DMS153 treated with DMSO at 0.1 percent for 48 hours (cell line): ENCODE results near the gene CSF2RB.

Experiments
- DNase-seq: peaks from one replicate; lab custom pipeline; 2025; ENCODE audit not compliant: unreplicated experiment; lab: John Stamatoyannopoulos, UW

Gene CSF2RB

DNA sequence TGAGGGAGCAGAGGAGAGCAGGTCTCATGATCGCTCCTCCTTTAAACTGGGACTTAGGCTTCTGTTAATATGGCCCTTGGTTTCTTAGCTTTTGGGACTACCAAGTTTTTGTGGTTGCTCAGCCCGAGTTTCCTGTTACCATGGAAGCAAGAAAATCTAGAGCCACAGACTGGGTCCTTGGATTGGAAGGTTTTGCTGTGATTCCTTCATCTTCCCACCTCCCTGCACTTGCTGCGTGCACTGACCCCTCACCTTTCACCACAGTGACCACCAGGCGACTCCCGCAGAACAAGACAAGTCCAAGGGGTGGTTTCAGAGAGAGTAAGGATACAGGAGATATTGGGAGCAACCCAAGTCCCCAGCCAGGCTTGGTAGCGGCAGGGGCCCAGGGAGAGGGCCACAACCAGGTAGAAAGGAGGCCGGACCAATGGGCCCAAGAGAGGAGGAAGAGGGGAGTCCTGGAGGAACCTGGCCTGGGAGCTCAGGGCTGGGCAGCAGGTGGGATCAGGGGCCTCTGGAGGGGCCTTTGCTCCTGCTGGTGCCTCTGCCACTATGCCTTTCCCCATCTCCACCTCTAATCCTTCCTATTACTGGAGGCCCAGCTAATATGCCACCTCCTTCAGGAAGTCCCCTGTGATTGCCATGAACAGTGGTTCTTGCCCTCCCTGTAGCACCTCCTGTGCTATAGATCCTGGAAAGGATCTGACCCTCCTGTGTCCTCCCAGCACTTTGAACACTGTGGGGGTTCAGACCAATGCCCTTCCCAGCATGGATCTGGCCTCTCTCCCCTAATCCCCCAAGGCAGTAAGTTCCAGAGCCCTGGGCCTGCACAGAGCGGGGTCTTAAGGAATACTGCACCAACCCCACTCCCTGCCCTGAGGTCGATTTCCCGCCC is 21.2 kb downstream of the CSF2RB start:
- no peak for DNase-seq

DNA sequence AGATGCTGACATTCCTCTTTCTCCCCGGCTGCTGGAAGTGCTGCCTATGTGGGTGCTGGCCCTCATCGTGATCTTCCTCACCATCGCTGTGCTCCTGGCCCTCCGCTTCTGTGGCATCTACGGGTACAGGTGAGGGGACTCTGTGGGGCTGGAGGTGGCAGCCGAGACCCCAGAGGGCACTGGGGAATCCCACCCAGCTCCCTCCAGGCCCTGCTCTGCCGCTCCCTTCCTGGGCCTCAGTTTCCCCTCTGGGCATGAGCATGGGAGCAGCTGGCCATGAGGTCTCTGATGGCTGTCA is 21.8 kb downstream of the CSF2RB start:
- no peak for DNase-seq

DNA sequence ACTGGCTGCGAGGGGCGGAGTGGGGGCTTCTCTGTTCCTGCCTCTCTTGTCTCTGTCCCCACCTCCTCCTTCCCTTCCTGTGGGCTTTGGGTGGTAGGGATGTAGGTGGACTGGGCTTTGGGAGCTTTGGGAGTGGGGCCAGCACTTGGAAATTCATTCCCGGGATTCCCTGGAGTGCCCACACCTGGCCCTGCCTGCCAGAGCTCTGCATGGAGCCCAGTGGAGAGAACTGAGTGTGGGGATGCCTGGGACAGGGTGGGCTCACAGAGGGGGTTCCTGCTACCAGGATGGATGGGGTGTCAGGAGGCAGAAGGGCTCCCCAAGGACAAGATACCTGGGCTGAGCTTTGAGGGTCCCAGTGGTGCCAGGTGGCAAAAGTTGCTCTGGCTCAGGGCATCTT is 22.3 kb downstream of the CSF2RB start:
- no peak for DNase-seq

DNA sequence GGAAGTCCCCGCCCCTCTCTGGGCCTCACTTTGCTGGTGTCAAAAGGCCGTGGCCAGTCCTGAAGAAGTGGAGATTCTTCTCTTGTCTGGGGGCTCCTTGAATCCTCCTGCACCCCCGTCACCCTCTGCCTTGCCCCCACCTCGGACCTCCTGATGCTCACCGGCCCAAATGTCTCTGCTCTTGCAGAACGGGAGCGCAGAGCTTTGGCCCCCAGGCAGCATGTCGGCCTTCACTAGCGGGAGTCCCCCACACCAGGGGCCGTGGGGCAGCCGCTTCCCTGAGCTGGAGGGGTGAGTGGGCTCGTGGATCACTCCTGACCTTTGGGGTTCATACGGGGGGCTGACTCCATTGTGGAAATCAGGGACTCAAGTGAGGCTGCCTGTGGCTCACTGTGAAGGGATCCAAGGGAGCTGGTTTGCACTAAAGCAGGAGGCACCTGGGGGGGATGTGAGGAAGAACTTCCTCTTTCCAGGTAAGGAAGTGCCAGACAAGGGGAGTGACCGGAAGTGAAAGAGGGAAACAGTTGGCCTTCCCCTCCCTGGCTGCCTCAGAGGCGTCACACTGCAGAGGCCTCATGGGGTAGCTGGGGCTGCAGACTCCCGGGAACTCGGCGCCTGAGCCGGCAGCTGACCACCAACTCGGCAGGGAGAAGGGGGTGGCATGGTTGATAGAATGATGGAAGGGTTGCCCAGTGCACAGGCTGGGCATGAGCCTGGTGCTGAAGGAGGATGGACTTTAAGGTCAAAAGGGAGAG is 23.1 kb downstream of the CSF2RB start:
- no peak for DNase-seq

DNA sequence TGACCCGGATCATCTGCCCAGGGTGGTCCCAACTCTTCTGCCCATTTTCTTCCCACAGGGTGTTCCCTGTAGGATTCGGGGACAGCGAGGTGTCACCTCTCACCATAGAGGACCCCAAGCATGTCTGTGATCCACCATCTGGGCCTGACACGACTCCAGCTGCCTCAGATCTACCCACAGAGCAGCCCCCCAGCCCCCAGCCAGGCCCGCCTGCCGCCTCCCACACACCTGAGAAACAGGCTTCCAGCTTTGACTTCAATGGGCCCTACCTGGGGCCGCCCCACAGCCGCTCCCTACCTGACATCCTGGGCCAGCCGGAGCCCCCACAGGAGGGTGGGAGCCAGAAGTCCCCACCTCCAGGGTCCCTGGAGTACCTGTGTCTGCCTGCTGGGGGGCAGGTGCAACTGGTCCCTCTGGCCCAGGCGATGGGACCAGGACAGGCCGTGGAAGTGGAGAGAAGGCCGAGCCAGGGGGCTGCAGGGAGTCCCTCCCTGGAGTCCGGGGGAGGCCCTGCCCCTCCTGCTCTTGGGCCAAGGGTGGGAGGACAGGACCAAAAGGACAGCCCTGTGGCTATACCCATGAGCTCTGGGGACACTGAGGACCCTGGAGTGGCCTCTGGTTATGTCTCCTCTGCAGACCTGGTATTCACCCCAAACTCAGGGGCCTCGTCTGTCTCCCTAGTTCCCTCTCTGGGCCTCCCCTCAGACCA is 24.0 kb downstream of the CSF2RB start:
- DNase-seq = no peak

DNA sequence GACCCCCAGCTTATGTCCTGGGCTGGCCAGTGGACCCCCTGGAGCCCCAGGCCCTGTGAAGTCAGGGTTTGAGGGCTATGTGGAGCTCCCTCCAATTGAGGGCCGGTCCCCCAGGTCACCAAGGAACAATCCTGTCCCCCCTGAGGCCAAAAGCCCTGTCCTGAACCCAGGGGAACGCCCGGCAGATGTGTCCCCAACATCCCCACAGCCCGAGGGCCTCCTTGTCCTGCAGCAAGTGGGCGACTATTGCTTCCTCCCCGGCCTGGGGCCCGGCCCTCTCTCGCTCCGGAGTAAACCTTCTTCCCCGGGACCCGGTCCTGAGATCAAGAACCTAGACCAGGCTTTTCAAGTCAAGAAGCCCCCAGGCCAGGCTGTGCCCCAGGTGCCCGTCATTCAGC is 24.6 kb downstream of the CSF2RB start:
- DNase-seq = no peak

DNA sequence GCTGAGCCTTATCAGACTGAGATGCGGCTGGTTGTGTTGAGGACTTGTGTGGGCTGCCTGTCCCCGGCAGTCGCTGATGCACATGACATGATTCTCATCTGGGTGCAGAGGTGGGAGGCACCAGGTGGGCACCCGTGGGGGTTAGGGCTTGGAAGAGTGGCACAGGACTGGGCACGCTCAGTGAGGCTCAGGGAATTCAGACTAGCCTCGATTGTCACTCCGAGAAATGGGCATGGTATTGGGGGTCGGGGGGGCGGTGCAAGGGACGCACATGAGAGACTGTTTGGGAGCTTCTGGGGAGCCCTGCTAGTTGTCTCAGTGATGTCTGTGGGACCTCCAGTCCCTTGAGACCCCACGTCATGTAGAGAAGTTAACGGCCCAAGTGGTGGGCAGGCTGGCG is 25.5 kb downstream of the CSF2RB start:
- no peak for DNase-seq

DNA sequence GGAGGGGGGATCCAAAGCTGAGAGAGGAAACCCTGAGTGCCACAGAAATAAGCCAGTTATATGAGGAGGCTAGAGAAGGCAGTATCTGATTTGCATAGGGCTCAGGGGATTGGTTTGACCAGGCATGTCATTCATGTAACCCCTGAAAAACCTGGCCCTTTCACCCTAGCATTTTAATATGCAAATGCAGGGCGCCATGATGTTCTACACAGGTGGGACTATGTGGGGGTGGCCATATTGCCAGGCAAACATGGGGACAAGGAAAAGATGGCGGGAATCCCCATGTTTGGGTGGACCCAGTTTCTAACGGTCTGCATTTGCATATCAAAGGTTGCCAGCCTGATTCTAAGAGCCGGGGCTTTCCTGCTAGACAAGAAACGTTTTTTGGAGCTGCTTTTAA is 27.2 kb downstream of the CSF2RB start:
- no peak for DNase-seq

DNA sequence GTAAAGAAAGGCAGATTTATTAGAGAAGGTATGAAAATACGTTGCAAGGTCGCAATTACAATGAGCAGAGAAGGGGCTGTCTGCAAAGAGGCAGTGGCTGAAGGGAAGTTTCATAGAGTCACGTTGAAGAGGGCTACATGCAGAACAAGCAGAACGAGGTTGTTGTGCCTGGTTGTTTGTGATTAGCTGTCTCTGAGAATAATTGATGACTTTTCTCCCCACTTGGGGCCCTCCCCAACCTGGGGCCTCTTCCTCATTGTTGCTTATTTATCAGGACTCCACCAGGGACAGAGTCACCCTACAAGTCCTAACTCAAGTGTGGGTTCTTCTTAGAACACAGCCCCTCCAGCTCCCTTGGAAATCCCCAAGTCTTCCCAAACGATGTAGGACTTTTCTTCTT is 29.1 kb downstream of the CSF2RB start:
- DNase-seq = no peak

DNA sequence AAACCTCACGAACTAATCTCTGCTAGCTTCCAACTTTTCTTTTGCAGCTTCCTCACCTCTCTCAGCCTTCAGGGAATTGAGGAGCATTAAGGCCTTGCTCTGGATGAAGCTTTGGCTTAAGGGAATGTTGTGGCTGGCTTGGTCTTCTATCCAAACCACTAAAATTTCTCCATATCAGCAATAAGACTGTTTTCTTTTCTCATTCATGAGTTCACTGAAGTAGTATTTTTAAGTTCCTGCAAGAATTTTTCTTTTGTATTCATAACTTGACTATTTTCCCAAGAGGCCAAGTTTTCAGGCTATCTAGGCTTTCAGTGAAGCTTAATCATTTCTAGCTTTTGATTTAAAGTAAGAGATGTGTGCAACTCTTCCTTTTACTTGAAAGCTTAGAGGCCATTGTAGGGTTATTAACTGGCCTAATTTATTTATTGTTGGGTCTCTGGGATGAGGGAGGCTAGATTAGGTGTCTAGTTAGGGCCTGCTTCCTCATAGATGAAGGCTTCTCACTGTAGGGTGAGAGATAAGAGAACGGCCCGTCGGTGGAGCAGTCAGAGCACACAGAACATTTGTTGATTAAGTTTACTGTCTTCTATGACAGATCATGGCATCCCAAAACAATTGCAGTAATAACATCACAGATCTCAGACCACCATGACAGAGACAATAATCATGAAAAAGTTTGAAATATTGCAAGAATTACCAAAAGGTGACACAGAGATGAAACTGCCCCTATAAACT is 33.2 kb downstream of the CSF2RB start:
- DNase-seq = no peak

DNA sequence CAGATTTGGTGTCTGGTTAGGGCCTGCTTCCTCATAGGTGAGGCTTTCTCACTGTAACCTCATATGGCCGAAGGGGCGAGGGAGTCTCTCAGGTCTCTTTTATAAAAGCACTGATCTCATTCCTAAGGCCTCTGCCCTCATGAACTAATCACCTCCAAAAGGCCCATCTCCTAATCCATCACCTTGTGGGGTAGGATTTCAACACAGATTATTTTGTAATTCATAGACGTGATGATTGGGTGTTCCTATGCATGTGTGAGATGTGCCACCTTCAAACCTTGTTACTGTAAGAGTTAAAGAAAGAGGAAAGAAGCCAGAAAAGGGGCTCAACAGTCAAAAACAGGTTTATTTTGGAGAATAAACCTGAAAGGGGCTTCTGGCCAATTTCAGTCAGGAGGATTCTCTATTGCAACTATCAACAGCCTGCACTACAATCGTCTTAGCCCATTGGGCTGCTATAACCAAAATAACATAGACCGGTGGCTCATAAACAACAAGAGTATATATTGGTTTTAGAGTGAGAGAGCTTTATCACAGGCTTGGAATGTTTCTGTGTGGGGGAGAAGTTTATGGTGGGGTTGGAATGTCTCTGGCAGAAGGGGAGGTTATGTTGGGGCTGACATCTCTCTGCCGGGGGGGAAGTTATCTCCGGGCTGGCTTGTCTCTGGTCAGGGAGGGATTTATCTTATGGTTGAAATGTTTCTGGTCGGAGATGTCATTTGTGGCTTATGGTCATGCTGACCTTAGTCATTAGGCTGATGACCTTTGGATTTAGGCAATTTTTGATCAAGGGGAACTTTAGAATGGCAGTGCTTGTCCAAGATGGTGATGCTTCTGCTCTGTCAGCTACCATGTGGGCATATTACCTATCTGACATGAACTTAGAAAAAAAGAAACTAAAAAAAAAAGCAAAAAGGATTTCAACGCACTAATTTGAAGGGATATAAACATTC is 35.1 kb downstream of the CSF2RB start:
- no peak for DNase-seq

DNA sequence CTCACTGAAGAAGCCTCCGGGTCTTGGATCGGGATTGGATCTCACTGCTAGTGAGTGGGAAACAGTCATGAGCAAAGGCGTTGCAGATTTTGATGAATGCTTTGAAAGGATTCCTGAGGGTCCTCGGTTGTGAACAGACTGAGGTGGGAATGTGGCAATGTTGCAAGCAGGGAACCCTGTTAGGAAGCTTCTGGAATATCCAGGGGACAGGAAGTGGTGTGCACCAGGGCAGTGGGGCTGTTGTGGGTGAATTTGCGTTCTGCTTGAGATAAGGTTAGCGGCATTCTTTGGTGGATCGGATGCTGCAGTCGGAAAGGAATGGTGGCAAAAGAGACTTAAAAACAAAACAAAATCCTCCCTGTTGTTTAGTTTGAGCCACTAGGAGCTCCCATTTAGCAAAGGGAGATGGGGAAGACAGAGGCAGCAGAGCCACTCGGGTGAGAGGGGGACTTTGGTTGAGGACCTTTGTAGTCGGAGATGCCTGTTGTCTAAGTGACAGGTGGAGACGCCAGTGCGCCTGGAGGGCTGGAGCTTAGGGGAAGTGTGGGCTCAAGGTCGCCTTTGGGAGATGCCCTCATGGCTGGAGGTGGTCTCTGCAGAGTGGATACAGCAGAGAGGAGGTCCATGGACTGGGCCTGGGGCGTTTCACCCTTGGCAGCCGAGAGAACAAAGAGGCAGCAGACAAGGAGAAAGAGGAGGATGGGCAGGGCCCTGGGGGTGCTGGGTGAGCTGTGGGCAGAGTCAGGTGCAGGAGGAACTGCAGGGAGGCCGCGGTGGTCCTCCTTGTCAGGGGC is 37.6 kb downstream of the CSF2RB start:
- no peak for DNase-seq

DNA sequence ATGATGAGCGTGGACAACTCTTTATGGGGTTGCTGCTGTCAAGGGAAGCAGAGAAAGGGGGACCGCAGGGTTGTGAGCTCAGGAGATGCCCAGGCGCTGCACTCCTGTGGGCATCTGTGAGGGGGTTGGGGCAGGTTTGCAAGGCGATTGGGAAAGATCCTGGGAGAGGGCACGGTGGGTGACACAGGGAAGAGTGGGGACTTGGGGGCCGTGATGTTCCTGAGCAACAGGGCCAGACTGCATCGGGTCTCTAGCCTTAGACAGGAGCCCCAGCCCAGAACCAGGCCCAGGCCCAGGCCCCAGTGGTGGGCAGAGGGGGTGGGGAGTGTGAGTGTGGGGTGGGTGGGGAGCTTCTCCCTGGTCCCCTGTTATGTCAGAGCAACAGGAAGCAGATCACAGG is 38.3 kb downstream of the CSF2RB start:
- no peak for DNase-seq

DNA sequence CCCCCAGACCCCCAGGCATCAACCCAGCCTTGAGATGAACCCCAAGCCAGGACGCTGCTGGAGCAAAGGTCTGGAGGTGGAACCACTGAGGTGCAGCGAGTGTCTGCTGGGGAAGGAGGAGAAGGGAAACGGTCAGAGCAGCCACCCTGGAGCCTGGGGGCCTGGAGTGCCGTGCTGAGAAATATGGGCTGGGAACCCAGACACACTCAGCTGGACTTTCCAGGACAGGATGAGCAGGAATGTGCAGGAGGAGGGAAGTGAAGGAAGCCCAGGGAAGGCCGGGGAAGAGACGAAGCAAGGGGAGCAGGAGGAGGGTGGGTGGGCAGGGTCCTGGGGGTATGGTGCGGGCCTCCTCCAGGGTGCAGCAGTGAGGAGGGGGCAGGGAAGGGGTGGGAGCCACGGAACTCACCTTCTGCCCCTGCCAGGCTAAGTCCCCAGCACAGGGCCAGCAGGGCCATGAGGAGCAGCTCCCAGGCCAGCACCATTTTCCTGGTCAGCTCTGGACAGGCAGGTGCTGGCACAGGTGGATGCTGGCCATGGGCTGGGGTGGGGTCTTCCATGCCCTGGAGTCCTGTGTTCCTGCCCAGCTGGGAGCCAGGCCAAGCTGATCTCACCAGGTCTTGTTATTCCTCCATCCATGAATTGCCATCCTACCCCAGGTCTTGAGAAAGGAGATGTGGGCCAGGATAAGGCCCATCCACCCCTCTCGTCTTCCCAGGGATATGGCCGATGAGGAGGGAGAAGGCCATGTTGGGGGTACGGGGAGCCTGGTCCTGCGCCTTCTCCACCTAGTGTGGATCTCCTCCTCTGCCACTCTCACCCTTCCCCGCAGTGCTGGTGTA is 40.0 kb downstream of the CSF2RB start:
- DNase-seq = no peak

DNA sequence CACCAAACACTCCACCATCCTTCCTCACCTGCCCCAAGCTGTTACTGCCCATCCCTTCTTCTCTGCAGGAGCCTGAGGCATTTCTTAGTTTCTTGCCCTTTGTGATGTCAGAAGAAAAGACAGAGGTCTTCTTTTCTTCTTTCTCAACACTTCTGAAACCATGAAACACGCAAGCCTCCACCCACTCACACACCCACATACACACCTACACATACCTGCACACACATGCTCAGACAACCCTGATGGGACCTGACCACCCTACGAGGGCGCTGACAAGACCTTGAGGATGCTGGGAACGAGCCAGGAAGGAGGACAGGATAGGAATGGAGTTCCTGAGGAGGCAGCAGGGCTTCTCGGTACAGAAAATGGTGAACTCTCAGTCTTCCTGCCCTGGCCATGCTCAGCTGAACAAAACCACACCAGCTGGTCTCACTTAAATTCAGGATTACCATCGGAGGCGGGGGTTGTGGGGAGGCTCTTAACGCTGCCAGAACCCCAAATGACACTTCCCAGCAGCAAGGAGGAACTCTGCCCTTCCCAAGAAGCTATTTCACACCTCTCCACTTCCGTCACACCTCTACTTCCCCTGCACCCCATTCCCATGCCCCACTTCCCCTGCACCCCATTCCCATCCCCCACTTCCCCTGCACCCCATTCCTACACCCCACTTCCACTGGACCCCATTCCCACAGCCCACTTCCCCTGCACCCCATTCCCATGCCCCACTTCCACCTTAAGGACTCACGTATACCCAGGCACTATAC is 41.0 kb downstream of the CSF2RB start:
- DNase-seq = no peak

DNA sequence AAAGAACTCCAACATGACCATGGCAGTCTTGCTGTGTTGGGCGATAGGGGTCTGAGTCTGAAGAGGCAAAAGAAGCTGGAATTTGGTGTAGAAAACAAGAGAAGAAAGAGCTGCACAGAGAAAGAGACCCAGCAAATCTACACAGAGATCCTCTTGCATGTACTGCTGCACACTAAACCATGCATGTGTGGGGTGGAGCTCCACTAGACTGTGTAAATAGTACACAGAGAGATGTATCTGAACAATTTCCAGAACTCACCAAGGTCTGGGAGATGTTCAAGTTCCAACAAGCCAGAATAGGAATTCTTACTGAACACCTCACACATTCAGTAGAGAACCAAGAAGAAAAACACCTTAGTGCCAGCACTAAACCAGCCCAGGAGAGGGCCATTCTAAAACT is 42.3 kb downstream of the CSF2RB start:
- DNase-seq = no peak

DNA sequence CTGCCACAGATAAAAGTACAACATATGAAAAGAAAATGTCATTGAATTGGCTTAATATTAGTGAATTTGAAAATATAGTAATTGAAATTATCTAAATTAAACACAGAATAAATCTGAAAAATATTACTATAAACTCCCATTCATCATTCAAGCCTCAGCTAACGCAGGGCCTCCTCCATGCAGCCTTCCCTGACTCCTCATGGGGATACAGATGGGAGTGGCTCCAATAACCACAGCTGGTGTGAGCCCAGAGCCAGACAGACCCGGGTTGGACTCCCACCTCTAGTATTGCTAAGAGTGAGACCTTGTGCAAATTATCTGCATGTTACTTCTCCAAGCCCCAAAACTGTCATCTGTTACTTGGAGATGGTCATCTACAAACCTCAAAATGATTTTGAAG is 44.9 kb downstream of the CSF2RB start:
- no peak for DNase-seq

DNA sequence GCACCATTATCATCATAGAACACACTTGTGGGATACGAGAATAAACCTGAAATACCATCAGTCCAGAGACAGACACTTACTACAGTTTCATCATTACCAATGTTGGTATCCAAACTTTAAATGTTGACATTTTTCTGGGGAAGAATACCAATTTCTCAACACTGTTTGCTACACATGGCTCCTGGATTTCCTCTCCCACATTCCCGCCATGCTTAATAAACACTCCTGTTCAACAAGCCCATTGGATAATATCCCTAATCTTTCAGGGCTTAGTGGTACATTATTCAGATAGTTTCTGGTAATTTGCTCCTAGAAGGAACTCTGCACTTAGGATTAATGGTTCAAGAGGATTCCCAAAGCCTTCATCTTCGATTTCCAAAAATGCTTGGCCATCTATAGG is 48.2 kb downstream of the CSF2RB start:
- DNase-seq = no peak
